ENCODE results near the gene LRRC27. TPM values are rescaled to one million over a fixed set of nuclear protein-coding genes. Genes with fewer than 3 reads are reported as not detected.

Gene LRRC27
- total RNA-seq, 2 experiments from 2014 or later, result 3.3 to 3.8 TPM

DNA sequence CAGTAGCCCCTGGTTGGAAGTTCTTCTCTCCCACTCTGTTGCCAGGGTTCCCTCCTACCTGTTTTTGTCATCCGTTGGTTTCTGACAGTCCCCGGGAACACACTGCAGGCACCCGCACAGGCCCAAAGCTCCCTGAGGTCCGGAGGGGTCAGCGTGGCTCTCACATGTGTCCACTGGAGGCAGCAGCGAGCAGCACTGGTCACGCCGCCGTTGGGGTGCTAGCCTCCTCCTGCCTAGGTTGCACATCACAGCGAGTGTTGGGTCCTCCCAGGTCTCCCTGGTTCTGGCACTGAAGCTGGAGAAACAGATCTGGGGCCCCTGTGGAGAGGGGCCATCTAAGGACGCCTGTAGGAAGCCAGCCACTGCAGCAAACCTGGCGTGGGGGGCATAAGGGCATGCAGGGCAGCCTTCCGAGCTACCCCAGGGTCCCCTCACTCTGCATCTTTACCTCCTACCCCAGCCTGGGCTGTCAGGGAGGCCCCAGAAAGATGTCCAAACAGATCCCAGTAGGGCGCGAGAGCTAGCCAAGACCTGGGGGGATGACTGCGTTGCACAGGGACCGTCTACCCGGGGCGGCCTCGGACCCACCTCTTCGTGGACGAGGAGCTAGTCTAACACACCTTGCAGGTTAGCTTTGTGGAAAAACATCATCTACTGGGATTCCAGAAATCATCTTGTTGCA, 28.9 kb downstream of the LRRC27 start:
- Mint-ChIP-seq H3K27ac (no peak overlapping the region), H3K4me1 (ENCODE audit: low read depth) (no peaks in the 10 kb centered on the region), H3K4me3 (no peak overlapping the region), H3K9me3 (ENCODE audit: insufficient read depth) (no peaks in the 10 kb centered on the region), H3K36me3 (ENCODE audit: low read depth) (no peaks in the 10 kb centered on the region), H3K27me3 (ENCODE audit: low read depth) (no peaks in the 10 kb centered on the region)
- peak; percentile 30 for DNase-seq
- no peak for ATAC-seq
- ChIA-PET CTCF (interaction anchor here (1.0 to 1.8 kb wide), 5 partner anchors 11 to 93 kb away, joined by 3 to 6 read pairs (median 3); no protein-coding TSS in a partner anchor), POLR2A (no interaction called here)

DNA sequence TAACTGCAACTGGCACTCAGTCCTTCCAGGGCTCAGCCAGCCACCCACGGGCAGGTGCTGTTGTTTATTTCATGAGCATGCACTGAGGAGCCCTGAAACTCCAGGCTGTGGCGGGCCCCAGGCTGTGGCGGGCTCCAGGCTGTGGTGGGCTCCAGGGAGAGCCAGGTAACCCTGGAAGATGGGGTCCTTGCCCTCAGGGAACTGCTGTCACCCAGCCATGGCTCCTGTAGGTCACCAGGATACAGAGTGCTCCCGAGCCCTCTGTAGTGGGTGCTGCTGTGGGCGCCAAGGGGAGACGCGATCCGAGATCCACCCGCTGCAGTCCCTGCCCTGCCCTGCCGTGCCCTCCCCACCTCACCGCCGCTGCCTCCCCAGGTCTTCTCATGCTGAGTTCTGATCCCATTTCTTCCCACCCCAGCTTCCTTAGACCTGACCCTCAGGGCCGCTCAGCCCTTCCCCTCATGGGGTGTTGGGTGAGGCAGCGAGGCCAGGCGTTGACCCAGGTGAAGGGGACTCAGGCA, 29.6 kb downstream of the LRRC27 start:
- no peaks in the 10 kb centered on the region for H3K27me3 Mint-ChIP-seq (ENCODE audit: low read depth)
- no peaks in the 10 kb centered on the region for H3K9me3 Mint-ChIP-seq (ENCODE audit: insufficient read depth)
- ChIA-PET CTCF (interaction anchor here (1.2 to 1.8 kb wide), 3 partner anchors 12 to 92 kb away, joined by 3 to 6 read pairs (median 3); no protein-coding TSS in a partner anchor), POLR2A (no interaction called here)
- no peaks in the 10 kb centered on the region for H3K36me3 Mint-ChIP-seq (ENCODE audit: low read depth)
- ATAC-seq, result no peak
- H3K27ac Mint-ChIP-seq, result no peak overlapping the region
- H3K4me3 Mint-ChIP-seq, result no peak overlapping the region
- H3K4me1 Mint-ChIP-seq (ENCODE audit: low read depth), result no peaks in the 10 kb centered on the region
- no peak for DNase-seq

- H3K9me3 Mint-ChIP-seq (ENCODE audit: insufficient read depth), result no peaks in the 10 kb centered on the region
- H3K4me1 Mint-ChIP-seq (ENCODE audit: low read depth), result no peaks in the 10 kb centered on the region
- no peaks in the 10 kb centered on the region for H3K27me3 Mint-ChIP-seq (ENCODE audit: low read depth)
- POLR2A ChIA-PET, result no interaction called here
- no peak for ATAC-seq
- DNase-seq, result no peak
- CTCF ChIA-PET, result no interaction called here
- no peak overlapping the region for H3K27ac Mint-ChIP-seq
- no peak overlapping the region for H3K4me3 Mint-ChIP-seq
- no peaks in the 10 kb centered on the region for H3K36me3 Mint-ChIP-seq (ENCODE audit: low read depth)
Observed at GRCh38 chr10:132362151-132362611, 30.2 kb downstream of the LRRC27 start.

DNA sequence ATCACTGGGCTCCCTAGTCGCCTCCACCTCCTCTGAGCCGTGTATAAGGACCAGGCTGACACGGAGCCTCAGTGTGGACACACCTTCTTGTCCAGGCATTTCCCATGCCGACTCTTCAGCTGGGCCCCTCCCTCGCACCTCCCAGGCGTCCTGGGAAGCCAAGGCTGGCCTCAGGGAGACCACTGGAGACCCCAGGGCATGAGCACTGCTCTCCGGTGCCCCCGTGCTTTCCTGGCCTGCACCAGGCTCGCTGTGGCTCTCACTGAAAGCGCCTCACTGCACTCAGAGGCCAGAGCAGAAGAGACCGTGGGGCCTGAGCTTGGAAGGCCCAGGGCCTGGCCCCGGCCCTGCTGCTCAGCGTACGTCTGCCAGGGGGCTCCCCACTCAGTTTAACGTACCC, 31.4 kb downstream of the LRRC27 start:
- ChIA-PET CTCF (no interaction called here), POLR2A (interaction anchor here (0.6 kb wide), 1 partner anchor 84 kb away, joined by 3 read pairs; no protein-coding TSS in a partner anchor)
- Mint-ChIP-seq H3K9me3 (ENCODE audit: insufficient read depth) (no peaks in the 10 kb centered on the region), H3K27ac (no peak overlapping the region), H3K4me1 (ENCODE audit: low read depth) (no peaks in the 10 kb centered on the region), H3K36me3 (ENCODE audit: low read depth) (no peaks in the 10 kb centered on the region), H3K4me3 (no peak overlapping the region), H3K27me3 (ENCODE audit: low read depth) (no peaks in the 10 kb centered on the region)
- ATAC-seq, result no peak
- DNase-seq, result no peak

- Mint-ChIP-seq H3K9me3 (ENCODE audit: insufficient read depth) (no peaks in the 10 kb centered on the region), H3K4me1 (ENCODE audit: low read depth) (no peaks in the 10 kb centered on the region), H3K36me3 (ENCODE audit: low read depth) (no peaks in the 10 kb centered on the region), H3K27ac (no peak overlapping the region), H3K4me3 (no peak overlapping the region), H3K27me3 (ENCODE audit: low read depth) (no peaks in the 10 kb centered on the region)
- DNase-seq, result no peak
- ATAC-seq, result no peak
- ChIA-PET POLR2A (interaction anchor here (0.6 kb wide), 1 partner anchor 84 kb away, joined by 3 read pairs; no protein-coding TSS in a partner anchor), CTCF (no interaction called here)
Observed at GRCh38 chr10:132363921-132364593, 32.1 kb downstream of the LRRC27 start.

- no peak for ATAC-seq
- no peak overlapping the region for H3K4me3 Mint-ChIP-seq
- POLR2A ChIA-PET, result no interaction called here
- H3K36me3 Mint-ChIP-seq (ENCODE audit: low read depth), result no peaks in the 10 kb centered on the region
- H3K9me3 Mint-ChIP-seq (ENCODE audit: insufficient read depth), result no peaks in the 10 kb centered on the region
- no peaks in the 10 kb centered on the region for H3K27me3 Mint-ChIP-seq (ENCODE audit: low read depth)
- CTCF ChIA-PET, result no interaction called here
- no peaks in the 10 kb centered on the region for H3K4me1 Mint-ChIP-seq (ENCODE audit: low read depth)
- H3K27ac Mint-ChIP-seq, result no peak overlapping the region
- DNase-seq, result no peak
Observed at GRCh38 chr10:132364594-132364970, 32.6 kb downstream of the LRRC27 start.

- no peak overlapping the region for H3K4me3 Mint-ChIP-seq
- POLR2A ChIA-PET, result no interaction called here
- CTCF ChIA-PET, result no interaction called here
- no peak overlapping the region for H3K27ac Mint-ChIP-seq
- H3K27me3 Mint-ChIP-seq (ENCODE audit: low read depth), result no peaks in the 10 kb centered on the region
- ATAC-seq, result no peak
- H3K4me1 Mint-ChIP-seq (ENCODE audit: low read depth), result no peaks in the 10 kb centered on the region
- DNase-seq, result no peak
- no peaks in the 10 kb centered on the region for H3K36me3 Mint-ChIP-seq (ENCODE audit: low read depth)
- no peaks in the 10 kb centered on the region for H3K9me3 Mint-ChIP-seq (ENCODE audit: insufficient read depth)
Observed at GRCh38 chr10:132365102-132365501, 33.1 kb downstream of the LRRC27 start.

DNA sequence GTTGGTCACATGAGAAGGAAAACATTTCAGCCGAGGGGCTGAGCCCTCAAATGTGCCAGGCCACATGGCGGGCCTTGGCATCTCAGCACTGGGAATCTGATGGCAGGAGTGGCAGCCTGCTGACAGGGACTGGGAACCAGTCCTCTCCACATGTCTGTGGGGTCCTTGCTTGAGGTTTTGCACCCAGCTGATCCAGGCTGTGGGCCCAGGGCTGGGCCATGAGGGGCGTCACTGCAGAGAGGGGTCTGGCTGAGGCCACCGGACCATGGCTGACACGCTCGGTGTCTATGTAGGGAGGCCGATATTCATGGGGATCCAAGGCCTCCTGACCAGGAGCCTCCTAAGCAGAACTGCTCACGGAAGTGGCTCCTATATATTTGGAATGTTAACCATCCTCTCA, 34.0 kb downstream of the LRRC27 start:
- DNase-seq, result no peak
- ChIA-PET POLR2A (no interaction called here), CTCF (interaction anchor here (1.7 kb wide), 1 partner anchor 15 kb away, joined by 6 read pairs; no protein-coding TSS in a partner anchor)
- no peak overlapping the region for H3K27ac Mint-ChIP-seq
- no peaks in the 10 kb centered on the region for H3K9me3 Mint-ChIP-seq (ENCODE audit: insufficient read depth)
- no peaks in the 10 kb centered on the region for H3K36me3 Mint-ChIP-seq (ENCODE audit: low read depth)
- H3K27me3 Mint-ChIP-seq (ENCODE audit: low read depth), result no peaks in the 10 kb centered on the region
- no peak overlapping the region for H3K4me3 Mint-ChIP-seq
- no peak for ATAC-seq
- peaks cover 3% of the 10 kb centered on the region for H3K4me1 Mint-ChIP-seq (ENCODE audit: low read depth)

- Mint-ChIP-seq H3K36me3 (ENCODE audit: low read depth) (no peaks in the 10 kb centered on the region), H3K4me1 (ENCODE audit: low read depth) (peaks cover 8% of the 10 kb centered on the region), H3K27ac (no peak overlapping the region), H3K9me3 (ENCODE audit: insufficient read depth) (no peaks in the 10 kb centered on the region), H3K27me3 (ENCODE audit: low read depth) (no peaks in the 10 kb centered on the region), H3K4me3 (no peak overlapping the region)
- no peak for ATAC-seq
- POLR2A ChIA-PET, result no interaction called here
- DNase-seq, result no peak
- CTCF ChIA-PET, result interaction anchor here (1.7 kb wide), 1 partner anchor 15 kb away, joined by 6 read pairs; no protein-coding TSS in a partner anchor
Observed at GRCh38 chr10:132366499-132366898, 34.5 kb downstream of the LRRC27 start.

GRCh38 chr10:132368391-132368790, 36.4 kb downstream of the LRRC27 start:
- H3K27ac Mint-ChIP-seq, result no peak overlapping the region
- no peaks in the 10 kb centered on the region for H3K27me3 Mint-ChIP-seq (ENCODE audit: low read depth)
- no peaks in the 10 kb centered on the region for H3K36me3 Mint-ChIP-seq (ENCODE audit: low read depth)
- H3K9me3 Mint-ChIP-seq (ENCODE audit: insufficient read depth), result no peaks in the 10 kb centered on the region
- POLR2A ChIA-PET, result no interaction called here
- ATAC-seq (no peak), DNase-seq (no peak)
- peaks cover 14% of the 10 kb centered on the region for H3K4me1 Mint-ChIP-seq (ENCODE audit: low read depth)
- no peak overlapping the region for H3K4me3 Mint-ChIP-seq
- CTCF ChIA-PET, result no interaction called here

DNA sequence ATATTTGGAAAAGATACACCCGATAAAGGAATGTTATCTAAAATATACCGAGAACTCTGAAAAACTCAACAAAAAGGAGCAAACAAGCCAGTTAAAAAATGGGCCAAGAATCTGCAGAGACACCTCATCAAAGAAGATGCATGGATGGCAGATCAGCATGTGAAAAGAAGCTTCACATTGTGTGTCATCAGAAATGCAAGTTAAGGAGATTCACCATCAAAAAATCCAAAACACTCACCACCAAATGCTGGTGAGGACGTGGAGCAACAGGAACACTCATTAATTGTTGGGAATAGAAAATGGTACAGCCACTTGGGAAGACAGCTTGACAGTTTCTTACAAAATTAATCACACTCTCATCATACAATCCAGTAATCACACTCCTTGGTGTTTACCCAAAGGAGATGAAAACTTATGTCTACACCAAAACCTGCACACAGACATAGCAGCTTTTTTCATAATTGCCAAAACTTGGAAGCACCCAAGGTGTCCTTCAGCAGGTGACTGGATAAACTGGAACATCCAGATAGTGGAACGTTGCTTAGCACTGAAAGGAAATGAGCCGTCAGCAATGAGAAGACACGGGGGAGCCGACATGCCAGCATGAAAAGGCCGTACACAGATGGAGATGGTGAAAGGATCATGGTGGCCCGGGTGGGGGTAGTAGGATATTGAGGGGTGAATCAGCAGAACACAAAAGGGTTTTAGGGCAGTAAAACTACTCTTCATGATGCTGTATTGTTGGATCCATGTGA, 37.1 kb downstream of the LRRC27 start:
- H3K9me3 Mint-ChIP-seq (ENCODE audit: insufficient read depth), result no peaks in the 10 kb centered on the region
- no peaks in the 10 kb centered on the region for H3K27me3 Mint-ChIP-seq (ENCODE audit: low read depth)
- H3K4me3 Mint-ChIP-seq, result no peak overlapping the region
- H3K4me1 Mint-ChIP-seq (ENCODE audit: low read depth), result peaks cover 14% of the 10 kb centered on the region
- H3K27ac Mint-ChIP-seq, result no peak overlapping the region
- ChIA-PET CTCF (no interaction called here), POLR2A (no interaction called here)
- ATAC-seq, result no peak
- no peaks in the 10 kb centered on the region for H3K36me3 Mint-ChIP-seq (ENCODE audit: low read depth)
- DNase-seq, result no peak

DNA sequence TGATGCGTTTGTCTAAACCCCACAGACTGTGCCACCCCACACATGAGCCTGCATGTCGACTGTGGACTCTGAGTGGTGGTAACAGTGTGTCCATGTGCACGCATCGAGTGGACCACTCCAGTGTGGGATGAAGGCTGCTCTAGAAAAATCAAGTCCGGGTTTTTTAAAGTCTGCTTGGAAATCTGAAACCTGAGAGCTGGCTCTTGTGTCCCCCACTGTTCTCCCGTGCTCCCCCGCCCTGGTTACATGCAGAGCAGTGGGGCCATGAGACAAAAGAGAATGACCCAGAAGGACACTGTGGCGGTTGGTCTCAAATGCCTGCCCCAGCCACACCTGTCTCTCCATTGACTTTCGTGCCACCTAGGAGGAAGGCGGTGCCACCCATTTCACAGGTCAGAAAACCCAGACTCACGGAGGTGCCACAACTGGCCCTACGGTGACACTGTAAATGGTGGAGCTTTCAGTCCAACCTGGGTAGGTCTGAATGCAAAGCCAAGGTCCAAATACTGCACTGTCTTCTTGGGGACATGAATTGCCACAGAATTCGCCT, 37.7 kb downstream of the LRRC27 start:
- H3K36me3 Mint-ChIP-seq (ENCODE audit: low read depth), result no peaks in the 10 kb centered on the region
- DNase-seq (no peak), ATAC-seq (no peak)
- peaks cover 14% of the 10 kb centered on the region for H3K4me1 Mint-ChIP-seq (ENCODE audit: low read depth)
- H3K27me3 Mint-ChIP-seq (ENCODE audit: low read depth), result no peaks in the 10 kb centered on the region
- CTCF ChIA-PET, result no interaction called here
- H3K9me3 Mint-ChIP-seq (ENCODE audit: insufficient read depth), result no peaks in the 10 kb centered on the region
- no peak overlapping the region for H3K4me3 Mint-ChIP-seq
- no peak overlapping the region for H3K27ac Mint-ChIP-seq
- POLR2A ChIA-PET, result no interaction called here
